Thoracic aorta (tissue), 2 donors: ENCODE results near the gene LPCAT3. TPM values are rescaled to one million over a fixed set of nuclear protein-coding genes. Genes with fewer than 3 reads are reported as not detected.

Source experiments
- ATAC-seq: fragments of 150-250 bp; one replicate; pipeline ENCODE4 v1.8.0; 2017; ENCODE audit warnings: low read depth; ENCODE audit not compliant: insufficient number of reproducible peaks, low FRiP score
- DNase-seq: peaks from one replicate; pipeline ENCODE4 v3.0.0-alpha.2; 2020; ENCODE audit warnings: low spot score
- H3K27ac ChIP-seq, 2 donors: fragments of 200-600 bp; sonication (generic); 1 replicate in 1 of 2; 2 replicates in 1 of 2; pipeline ENCODE4 v1.5.1; 2016; ENCODE audit warnings: mild to moderate bottlenecking in 2 of 2, moderate library complexity in 2 of 2
- H3K27me3 ChIP-seq: fragments of 200-600 bp; sonication (generic); replicated peaks from 2 replicates; pipeline ENCODE4 v1.6.0; 2016; ENCODE audit warnings: mild to moderate bottlenecking; ENCODE audit not compliant: insufficient read depth
- H3K36me3 ChIP-seq: fragments of 200-600 bp; sonication (generic); one replicate; pipeline ENCODE4 v1.5.1; 2016
- H3K4me1 ChIP-seq, 2 donors: fragments of 200-600 bp; sonication (generic); 1 replicate in 1 of 2; 2 replicates in 1 of 2; pipeline versions ENCODE4 v1.5.1 to v1.6.0; 2016; ENCODE audit warnings: low read depth in 2 of 2, mild to moderate bottlenecking in 1 of 2; ENCODE audit not compliant: control insufficient read depth in 1 of 2
- H3K4me3 ChIP-seq: fragments of 200-600 bp; sonication (generic); 2 replicates; pipeline ENCODE4 v1.5.1; 2016; ENCODE audit warnings: mild to moderate bottlenecking
- H3K9me3 ChIP-seq: fragments of 200-600 bp; sonication (generic); 2 replicates; pipeline ENCODE4 v1.5.1; 2016
- CTCF ChIP-seq: fragments of 200-600 bp; sonication (generic); IDR thresholded peaks from one replicate; pipeline ENCODE4 v1.5.1; 2019; ENCODE audit warnings: antibody characterized with exemption
- total RNA-seq, 2 donors: library from RNA; depleted of rRNA; stranded (reverse); fragments of >200 nt; gene quantifications; one replicate each; pipeline versions ENCODE4 v1.1.0 to v1.2.3, GENCODE V29; 2016

LPCAT3 gene
- total RNA-seq, 2 donors from 2014 or later = 40.5 to 51.9 TPM

GRCh38 chr12:7047306-7047705, 29.0 kb upstream of the LPCAT3 start:
- no peak for TF ChIP-seq CTCF
- DNase-seq = no peak
- no peak for ATAC-seq
- H3K36me3 ChIP-seq = no peaks in the 10 kb centered on the region
- H3K27ac ChIP-seq = no peak overlapping the region
- H3K9me3 ChIP-seq = no peaks in the 10 kb centered on the region
- no peak overlapping the region for H3K4me3 ChIP-seq
- H3K4me1 ChIP-seq = no peaks in the 10 kb centered on the region
- H3K27me3 ChIP-seq = no peaks in the 10 kb centered on the region

DNA sequence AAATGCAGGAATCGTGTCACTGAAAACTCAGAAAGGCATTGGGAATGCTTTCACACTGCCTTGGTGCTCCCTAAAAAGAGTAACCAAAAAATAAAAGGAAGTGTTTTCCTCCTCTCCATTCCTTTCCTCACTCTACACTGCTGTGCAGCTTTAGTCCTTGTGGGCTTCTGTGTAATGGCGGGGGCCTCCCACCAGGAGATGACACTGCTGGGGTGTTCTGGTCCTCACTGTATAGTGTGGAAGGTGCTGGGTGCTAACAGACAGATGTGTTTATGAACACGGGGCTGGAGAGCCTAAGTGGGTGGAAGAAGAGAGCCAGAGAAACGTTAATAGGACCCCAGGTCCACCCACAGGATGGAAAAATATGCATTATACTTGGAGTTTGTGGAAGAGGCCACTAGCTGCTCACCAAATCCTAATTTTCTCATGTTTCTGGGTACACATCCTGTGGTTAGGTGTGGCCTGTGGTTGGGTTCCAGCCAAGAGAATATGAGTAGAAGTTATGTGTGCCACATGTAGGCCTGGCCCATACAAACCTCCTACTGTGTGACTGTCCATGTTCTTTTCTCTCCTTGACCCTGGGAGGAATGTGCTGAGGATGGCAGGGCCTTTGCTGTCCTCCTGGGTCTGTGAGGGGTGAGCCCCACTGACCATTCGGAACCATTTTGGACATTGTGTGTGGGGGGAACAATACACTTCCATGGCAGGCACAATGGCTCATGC, 28.3 kb upstream of the LPCAT3 start:
- no peak overlapping the region for H3K27ac ChIP-seq
- H3K4me1 ChIP-seq = no peaks in the 10 kb centered on the region
- no peaks in the 10 kb centered on the region for H3K36me3 ChIP-seq
- no peaks in the 10 kb centered on the region for H3K9me3 ChIP-seq
- no peak for TF ChIP-seq CTCF
- H3K27me3 ChIP-seq = no peaks in the 10 kb centered on the region
- ATAC-seq (no peak), DNase-seq (no peak)
- no peak overlapping the region for H3K4me3 ChIP-seq

GRCh38 chr12:7045913-7046312, 27.6 kb upstream of the LPCAT3 start:
- no peak for TF ChIP-seq CTCF
- H3K27me3 ChIP-seq = no peaks in the 10 kb centered on the region
- ATAC-seq = no peak
- H3K4me3 ChIP-seq = no peak overlapping the region
- no peak for DNase-seq
- no peaks in the 10 kb centered on the region for H3K9me3 ChIP-seq
- no peaks in the 10 kb centered on the region for H3K36me3 ChIP-seq
- H3K4me1 ChIP-seq = no peaks in the 10 kb centered on the region
- H3K27ac ChIP-seq = no peak overlapping the region

- Histone ChIP-seq H3K4me3 (no peak overlapping the region), H3K27ac (no peak overlapping the region), H3K4me1 (no peaks in the 10 kb centered on the region), H3K36me3 (no peaks in the 10 kb centered on the region), H3K9me3 (no peaks in the 10 kb centered on the region), H3K27me3 (no peaks in the 10 kb centered on the region)
- ATAC-seq (no peak), DNase-seq (no peak)
- TF ChIP-seq CTCF = peak; percentile 36
Measured at GRCh38 chr12:7042842-7043241, 24.6 kb upstream of the LPCAT3 start.

DNA sequence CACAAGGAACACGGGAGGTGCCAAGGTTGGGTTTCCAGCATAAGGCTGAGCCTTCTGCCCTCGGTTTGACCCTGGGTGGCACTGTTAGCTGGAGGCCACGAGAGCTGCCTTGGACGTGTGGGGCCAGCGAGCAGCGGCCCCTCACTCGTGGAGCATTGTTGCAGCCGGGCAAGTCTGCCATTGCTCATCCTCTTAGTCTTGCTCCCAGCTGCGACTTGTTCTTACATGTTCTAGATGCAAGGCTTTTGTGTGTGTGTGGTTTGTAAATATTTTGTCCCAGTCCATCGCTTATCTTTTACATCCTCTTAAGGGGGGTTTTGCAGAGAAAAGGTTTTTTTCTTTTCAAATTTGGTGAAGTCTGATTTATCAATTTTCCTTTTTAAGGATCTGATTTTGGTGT, 21.1 kb upstream of the LPCAT3 start:
- no peak overlapping the region for H3K27ac ChIP-seq
- H3K4me3 ChIP-seq = no peak overlapping the region
- no peak for TF ChIP-seq CTCF

More for the DNA sequence above, 21.1 kb upstream of the LPCAT3 start:
- Histone ChIP-seq H3K9me3 (no peaks in the 10 kb centered on the region), H3K27me3 (no peaks in the 10 kb centered on the region), H3K36me3 (no peaks in the 10 kb centered on the region), H3K4me1 (no peaks in the 10 kb centered on the region)
- no peak for ATAC-seq
- no peak for DNase-seq
